ENCODE results near the gene CHD3.
"Not testable (repeated sequence)": the region's sequence is repeated elsewhere in the genome, so short reads cannot be mapped to it uniquely, and the experiment has no call there.

Gene CHD3

GRCh38 chr17:7945651-7946050, 57.1 kb downstream of the CHD3 start:
- DNase-seq (ENCODE audit: low read depth) = no peak
- no peak for TF ChIP-seq CTCF (conservative IDR thresholded peaks at IDR 0.05; ENCODE audit: control insufficient read depth, insufficient read depth, low read depth, low read length)
- H3K4me3 ChIP-seq (ENCODE audit: control insufficient read depth, low read depth, low read length) = no peak overlapping the region

GRCh38 chr17:7946441-7946840, 57.9 kb downstream of the CHD3 start:
- TF ChIP-seq CTCF (conservative IDR thresholded peaks at IDR 0.05; ENCODE audit: control insufficient read depth, insufficient read depth, low read depth, low read length) = no peak
- no peak overlapping the region for H3K4me3 ChIP-seq (ENCODE audit: control insufficient read depth, low read depth, low read length)
- DNase-seq (ENCODE audit: low read depth) = no peak

GRCh38 chr17:7947651-7948050, 59.1 kb downstream of the CHD3 start:
- H3K4me3 ChIP-seq (ENCODE audit: control insufficient read depth, low read depth, low read length) = no peak overlapping the region
- TF ChIP-seq CTCF (conservative IDR thresholded peaks at IDR 0.05; ENCODE audit: control insufficient read depth, insufficient read depth, low read depth, low read length) = no peak
- peak; percentile 30 for DNase-seq (ENCODE audit: low read depth)

- no peak for DNase-seq (ENCODE audit: low read depth)
- TF ChIP-seq CTCF (conservative IDR thresholded peaks at IDR 0.05; ENCODE audit: control insufficient read depth, insufficient read depth, low read depth, low read length) = no peak
- H3K4me3 ChIP-seq (ENCODE audit: control insufficient read depth, low read depth, low read length) = no peak overlapping the region
These were observed 62.0 kb downstream of the CHD3 start for GRCh38 chr17:7950578-7950977.

- no peak for DNase-seq (ENCODE audit: low read depth)
- no peak overlapping the region for H3K4me3 ChIP-seq (ENCODE audit: control insufficient read depth, low read depth, low read length)
- TF ChIP-seq CTCF (conservative IDR thresholded peaks at IDR 0.05; ENCODE audit: control insufficient read depth, insufficient read depth, low read depth, low read length) = no peak
These were observed 62.7 kb downstream of the CHD3 start for GRCh38 chr17:7951143-7951792.

GRCh38 chr17:7953266-7953665, 64.7 kb downstream of the CHD3 start:
- not testable (repeated sequence) for H3K4me3 ChIP-seq (ENCODE audit: control insufficient read depth, low read depth, low read length); DNase-seq (ENCODE audit: low read depth)

GRCh38 chr17:7955414-7956227, 67.0 kb downstream of the CHD3 start:
- H3K4me3 ChIP-seq (ENCODE audit: control insufficient read depth, low read depth, low read length) = no peak overlapping the region
- DNase-seq (ENCODE audit: low read depth) = peak; percentile 54
- no peak for TF ChIP-seq CTCF (conservative IDR thresholded peaks at IDR 0.05; ENCODE audit: control insufficient read depth, insufficient read depth, low read depth, low read length)
